GM21381 (cell line): ENCODE data around the gene POU4F1.

Experiments used
- ATAC-seq: cut with Tn5 transposase; IDR thresholded peaks from one replicate; pipeline ENCODE4 v1.9.1; 2021; ENCODE audit warnings: mild to moderate bottlenecking, moderate library complexity; ENCODE audit not compliant: unreplicated experiment

Gene POU4F1

GRCh38 chr13:78593652-78594455 lies 9.5 kb downstream of the POU4F1 start:
- no peak for ATAC-seq

GRCh38 chr13:78593129-78593528 lies 10.2 kb downstream of the POU4F1 start:
- no peak for ATAC-seq

GRCh38 chr13:78592584-78592983 lies 10.8 kb downstream of the POU4F1 start:
- no peak for ATAC-seq

GRCh38 chr13:78589206-78589605 lies 14.1 kb downstream of the POU4F1 start:
- no peak for ATAC-seq

GRCh38 chr13:78587395-78587794 lies 16.0 kb downstream of the POU4F1 start:
- no peak for ATAC-seq

GRCh38 chr13:78586706-78587105 lies 16.6 kb downstream of the POU4F1 start:
- ATAC-seq: no peak

GRCh38 chr13:78576261-78576660 lies 27.1 kb downstream of the POU4F1 start:
- ATAC-seq: no peak

GRCh38 chr13:78572459-78572858 lies 30.9 kb downstream of the POU4F1 start:
- ATAC-seq: no peak

GRCh38 chr13:78569029-78569428 lies 34.3 kb downstream of the POU4F1 start:
- ATAC-seq: no peak

- no peak for ATAC-seq
These were observed 36.7 kb downstream of the POU4F1 start for GRCh38 chr13:78566631-78567030.

- ATAC-seq: no peak
These were observed 41.0 kb downstream of the POU4F1 start for GRCh38 chr13:78562237-78562889.
